ENCODE results near the gene TOMM7. TPM values are rescaled to one million over a fixed set of nuclear protein-coding genes. Genes with fewer than 3 reads are reported as not detected.
"Not testable (repeated sequence)": the region's sequence is repeated elsewhere in the genome, so short reads cannot be mapped to it uniquely, and the experiment has no call there.

The TOMM7 gene
- total RNA-seq, 4 donors from 2014 or later = 73.2 to 217 (median 126) TPM

GRCh38 chr7:22809902-22810642, 12.6 kb downstream of the TOMM7 start:
- WGBS, 2 donors = 88 to 96% methylated on average over 4 of the region's 4 CpGs
- peaks cover 0 to 44% (median 8%) of the 10 kb centered on the region in 3 donors for H3K36me3 ChIP-seq
- H3K9me3 ChIP-seq = no peaks in the 10 kb centered on the region
- H3K27ac ChIP-seq = no peak overlapping the region
- DNase-seq = no peak
- no peak overlapping the region for H3K4me3 ChIP-seq
- no peaks in the 10 kb centered on the region for H3K4me1 ChIP-seq
- intact Hi-C loops (cut with DNase I) = no loop called here
- H3K27me3 ChIP-seq = no peaks in the 10 kb centered on the region
- no peak for TF ChIP-seq POLR2A (IDR thresholded peaks at IDR 0.05)
- TF ChIP-seq CTCF (IDR thresholded peaks at IDR 0.05) = no peak

GRCh38 chr7:22808140-22808539, 14.5 kb downstream of the TOMM7 start:
- TF ChIP-seq CTCF (IDR thresholded peaks at IDR 0.05) (no peak), POLR2A (IDR thresholded peaks at IDR 0.05) (no peak)
- H3K4me1 ChIP-seq = no peaks in the 10 kb centered on the region
- intact Hi-C loops (cut with DNase I) = no loop called here
- no peak overlapping the region for H3K4me3 ChIP-seq
- WGBS, 2 donors = 69 to 81% methylated on average over 6 of the region's 6 CpGs
- H3K9me3 ChIP-seq = no peaks in the 10 kb centered on the region
- H3K27me3 ChIP-seq = no peaks in the 10 kb centered on the region
- no peak overlapping the region for H3K27ac ChIP-seq
- no peak for DNase-seq
- peaks cover 0 to 24% (median 8%) of the 10 kb centered on the region in 3 donors for H3K36me3 ChIP-seq

GRCh38 chr7:22806752-22807151, 15.9 kb downstream of the TOMM7 start:
- intact Hi-C loops (cut with DNase I) = no loop called here

GRCh38 chr7:22805227-22805626, 17.4 kb downstream of the TOMM7 start:
- H3K4me3 ChIP-seq = no peak overlapping the region
- no peak for TF ChIP-seq POLR2A (IDR thresholded peaks at IDR 0.05)
- no peak for TF ChIP-seq CTCF (IDR thresholded peaks at IDR 0.05)
- 86% methylated on average over 2 of the region's 2 CpGs for WGBS, 2 donors
- no peaks in the 10 kb centered on the region for H3K4me1 ChIP-seq
- H3K27me3 ChIP-seq = no peaks in the 10 kb centered on the region
- intact Hi-C loops (cut with DNase I) = no loop called here
- no peak overlapping the region for H3K27ac ChIP-seq
- H3K36me3 ChIP-seq = no peaks in the 10 kb centered on the region
- DNase-seq = no peak
- no peaks in the 10 kb centered on the region for H3K9me3 ChIP-seq

More at GRCh38 chr7:22806752-22807151, 15.9 kb downstream of the TOMM7 start:
- H3K4me1 ChIP-seq = no peaks in the 10 kb centered on the region
- no peak overlapping the region for H3K4me3 ChIP-seq
- no peak for DNase-seq
- peaks cover 0 to 10% (median 0%) of the 10 kb centered on the region in 3 donors for H3K36me3 ChIP-seq
- WGBS, 2 donors = 82 to 85% methylated on average over 4 of the region's 4 CpGs
- no peaks in the 10 kb centered on the region for H3K27me3 ChIP-seq
- H3K27ac ChIP-seq = no peak overlapping the region
- no peak for TF ChIP-seq POLR2A (IDR thresholded peaks at IDR 0.05)
- TF ChIP-seq CTCF (IDR thresholded peaks at IDR 0.05) = no peak
- H3K9me3 ChIP-seq = no peaks in the 10 kb centered on the region

GRCh38 chr7:22802831-22803230, 19.8 kb downstream of the TOMM7 start:
- H3K36me3 ChIP-seq; DNase-seq; H3K9me3 ChIP-seq; H3K27me3 ChIP-seq; H3K4me3 ChIP-seq; H3K27ac ChIP-seq; H3K4me1 ChIP-seq; intact Hi-C loops (cut with DNase I): not testable (repeated sequence)
- 77 to 83% methylated on average over 4 of the region's 4 CpGs for WGBS, 2 donors
